ENCODE results near the gene KCNC1.

The KCNC1 gene

GRCh38 chr11:17773674-17774073, 39.1 kb downstream of the KCNC1 start:
- TF ChIP-seq GATA3 (IDR thresholded peaks at IDR 0.05; ENCODE audit: low read depth, low read length) (no peak), GATA2 (IDR thresholded peaks at IDR 0.05; ENCODE audit: low read depth, low read length) (no peak)

GRCh38 chr11:17774232-17775034, 39.9 kb downstream of the KCNC1 start:
- TF ChIP-seq GATA2 (IDR thresholded peaks at IDR 0.05; ENCODE audit: low read depth, low read length), result no peak
- TF ChIP-seq GATA3 (IDR thresholded peaks at IDR 0.05; ENCODE audit: low read depth, low read length), result no peak

- TF ChIP-seq GATA2 (IDR thresholded peaks at IDR 0.05; ENCODE audit: low read depth, low read length) (no peak), GATA3 (IDR thresholded peaks at IDR 0.05; ENCODE audit: low read depth, low read length) (no peak)
Observed at GRCh38 chr11:17775035-17775348, 40.4 kb downstream of the KCNC1 start.

- no peak for TF ChIP-seq GATA2 (IDR thresholded peaks at IDR 0.05; ENCODE audit: low read depth, low read length)
- TF ChIP-seq GATA3 (IDR thresholded peaks at IDR 0.05; ENCODE audit: low read depth, low read length), result no peak
Observed at GRCh38 chr11:17775507-17776211, 41.1 kb downstream of the KCNC1 start.

GRCh38 chr11:17776212-17776875, 41.8 kb downstream of the KCNC1 start:
- no peak for TF ChIP-seq GATA3 (IDR thresholded peaks at IDR 0.05; ENCODE audit: low read depth, low read length)
- TF ChIP-seq GATA2 (IDR thresholded peaks at IDR 0.05; ENCODE audit: low read depth, low read length), result no peak

- no peak for TF ChIP-seq GATA3 (IDR thresholded peaks at IDR 0.05; ENCODE audit: low read depth, low read length)
- no peak for TF ChIP-seq GATA2 (IDR thresholded peaks at IDR 0.05; ENCODE audit: low read depth, low read length)
Observed at GRCh38 chr11:17777086-17777737, 42.6 kb downstream of the KCNC1 start.

GRCh38 chr11:17777738-17778091, 43.1 kb downstream of the KCNC1 start:
- no peak for TF ChIP-seq GATA3 (IDR thresholded peaks at IDR 0.05; ENCODE audit: low read depth, low read length)
- no peak for TF ChIP-seq GATA2 (IDR thresholded peaks at IDR 0.05; ENCODE audit: low read depth, low read length)

GRCh38 chr11:17778352-17778751, 43.8 kb downstream of the KCNC1 start:
- TF ChIP-seq GATA3 (IDR thresholded peaks at IDR 0.05; ENCODE audit: low read depth, low read length), result no peak
- TF ChIP-seq GATA2 (IDR thresholded peaks at IDR 0.05; ENCODE audit: low read depth, low read length), result no peak

- TF ChIP-seq GATA2 (IDR thresholded peaks at IDR 0.05; ENCODE audit: low read depth, low read length) (no peak), GATA3 (IDR thresholded peaks at IDR 0.05; ENCODE audit: low read depth, low read length) (no peak)
Observed at GRCh38 chr11:17778956-17779860, 44.6 kb downstream of the KCNC1 start.

- no peak for TF ChIP-seq GATA3 (IDR thresholded peaks at IDR 0.05; ENCODE audit: low read depth, low read length)
- TF ChIP-seq GATA2 (IDR thresholded peaks at IDR 0.05; ENCODE audit: low read depth, low read length), result no peak
Observed at GRCh38 chr11:17779861-17780594, 45.4 kb downstream of the KCNC1 start.

- TF ChIP-seq GATA2 (IDR thresholded peaks at IDR 0.05; ENCODE audit: low read depth, low read length), result no peak
- TF ChIP-seq GATA3 (IDR thresholded peaks at IDR 0.05; ENCODE audit: low read depth, low read length), result no peak
Observed at GRCh38 chr11:17780668-17781067, 46.1 kb downstream of the KCNC1 start.

GRCh38 chr11:17781221-17781620, 46.6 kb downstream of the KCNC1 start:
- TF ChIP-seq GATA3 (IDR thresholded peaks at IDR 0.05; ENCODE audit: low read depth, low read length) (no peak), GATA2 (IDR thresholded peaks at IDR 0.05; ENCODE audit: low read depth, low read length) (no peak)

GRCh38 chr11:17781626-17782025, 47.0 kb downstream of the KCNC1 start:
- TF ChIP-seq GATA3 (IDR thresholded peaks at IDR 0.05; ENCODE audit: low read depth, low read length), result no peak
- TF ChIP-seq GATA2 (IDR thresholded peaks at IDR 0.05; ENCODE audit: low read depth, low read length), result no peak

Data from SH-SY5Y (cell line).